ENCODE results near the gene VCL.
"Not testable (repeated sequence)": the region's sequence is repeated elsewhere in the genome, so short reads cannot be mapped to it uniquely, and the experiment has no call there.

The VCL gene

GRCh38 chr10:74035303-74035702 is 37.4 kb downstream of the VCL start:
- in situ Hi-C loops (cut with MboI; ENCODE audit: low sequenced_read_pairs): no loop called here

- in situ Hi-C loops (cut with MboI; ENCODE audit: low sequenced_read_pairs): no loop called here
These were observed 38.6 kb downstream of the VCL start for GRCh38 chr10:74036474-74036873.

GRCh38 chr10:74039561-74040145 is 41.7 kb downstream of the VCL start:
- in situ Hi-C loops (cut with MboI; ENCODE audit: low sequenced_read_pairs): no loop called here

- in situ Hi-C loops (cut with MboI; ENCODE audit: low sequenced_read_pairs): no loop called here
These were observed 42.5 kb downstream of the VCL start for GRCh38 chr10:74040200-74041126.

GRCh38 chr10:74044419-74044818 is 46.5 kb downstream of the VCL start:
- in situ Hi-C loops (cut with MboI; ENCODE audit: low sequenced_read_pairs): no loop called here

- in situ Hi-C loops (cut with MboI; ENCODE audit: low sequenced_read_pairs): no loop called here
These were observed 49.4 kb downstream of the VCL start for GRCh38 chr10:74047304-74047703.

- in situ Hi-C loops (cut with MboI; ENCODE audit: low sequenced_read_pairs): no loop called here
These were observed 50.0 kb downstream of the VCL start for GRCh38 chr10:74047871-74048270.

- in situ Hi-C loops (cut with MboI; ENCODE audit: low sequenced_read_pairs): no loop called here
These were observed 50.5 kb downstream of the VCL start for GRCh38 chr10:74048433-74048832.

GRCh38 chr10:74049955-74050354 is 52.0 kb downstream of the VCL start:
- in situ Hi-C loops (cut with MboI; ENCODE audit: low sequenced_read_pairs): no loop called here

- in situ Hi-C loops (cut with MboI; ENCODE audit: low sequenced_read_pairs): no loop called here
These were observed 52.7 kb downstream of the VCL start for GRCh38 chr10:74050653-74051052.

GRCh38 chr10:74051736-74052342 is 53.9 kb downstream of the VCL start:
- in situ Hi-C loops (cut with MboI; ENCODE audit: low sequenced_read_pairs): no loop called here

GRCh38 chr10:74052994-74053393 is 55.1 kb downstream of the VCL start:
- in situ Hi-C loops (cut with MboI; ENCODE audit: low sequenced_read_pairs): no loop called here

GRCh38 chr10:74055383-74056049 is 57.6 kb downstream of the VCL start:
- in situ Hi-C loops (cut with MboI; ENCODE audit: low sequenced_read_pairs): no loop called here

GRCh38 chr10:74056050-74056818 is 58.3 kb downstream of the VCL start:
- in situ Hi-C loops (cut with MboI; ENCODE audit: low sequenced_read_pairs): no loop called here

- in situ Hi-C loops (cut with MboI; ENCODE audit: low sequenced_read_pairs): no loop called here
These were observed 60.2 kb downstream of the VCL start for GRCh38 chr10:74058071-74058470.

- in situ Hi-C loops (cut with MboI; ENCODE audit: low sequenced_read_pairs): no loop called here
These were observed 60.7 kb downstream of the VCL start for GRCh38 chr10:74058658-74059057.

GRCh38 chr10:74061104-74061503 is 63.2 kb downstream of the VCL start:
- in situ Hi-C loops (cut with MboI; ENCODE audit: low sequenced_read_pairs): no loop called here

- in situ Hi-C loops (cut with MboI; ENCODE audit: low sequenced_read_pairs): not testable (repeated sequence)
These were observed 64.1 kb downstream of the VCL start for GRCh38 chr10:74061978-74062377.

- in situ Hi-C loops (cut with MboI; ENCODE audit: low sequenced_read_pairs): no loop called here
These were observed 65.3 kb downstream of the VCL start for GRCh38 chr10:74063256-74063655.
